GM19395 (cell line): ENCODE results near the gene PCSK4.
"Not testable (repeated sequence)": the region's sequence is repeated elsewhere in the genome, so short reads cannot be mapped to it uniquely, and the experiment has no call there.

ENCODE experiments used
- ATAC-seq: cut with Tn5 transposase; IDR thresholded peaks from one replicate; pipeline ENCODE4 v1.9.1; 2021; ENCODE audit warnings: mild to moderate bottlenecking, moderate library complexity; ENCODE audit not compliant: unreplicated experiment

PCSK4 gene

GRCh38 chr19:1441677-1442438 is 48.3 kb downstream of the PCSK4 start:
- no peak for ATAC-seq

- no peak for ATAC-seq
These were observed 49.1 kb downstream of the PCSK4 start for GRCh38 chr19:1441022-1441426.

GRCh38 chr19:1440418-1440801 is 49.7 kb downstream of the PCSK4 start:
- ATAC-seq = no peak

GRCh38 chr19:1439525-1440417 is 50.4 kb downstream of the PCSK4 start:
- ATAC-seq = not testable (repeated sequence)

- ATAC-seq = peak; percentile 6
These were observed 51.2 kb downstream of the PCSK4 start for GRCh38 chr19:1438933-1439354.

GRCh38 chr19:1438035-1438932 is 51.9 kb downstream of the PCSK4 start, which contains the start of gene RPS15:
RPS15 (plus strand) TSS chr19:1438396; CDS start chr19:1438426, 30 bp downstream.
- peak; percentile 73 for ATAC-seq

- ATAC-seq = no peak
These were observed 52.5 kb downstream of the PCSK4 start for GRCh38 chr19:1437609-1438008.

GRCh38 chr19:1435378-1435989 is 54.7 kb downstream of the PCSK4 start:
- no peak for ATAC-seq

GRCh38 chr19:1434577-1435060 is 55.5 kb downstream of the PCSK4 start:
- no peak for ATAC-seq

GRCh38 chr19:1434040-1434366 is 56.1 kb downstream of the PCSK4 start:
- ATAC-seq = no peak

- no peak for ATAC-seq
These were observed 56.8 kb downstream of the PCSK4 start for GRCh38 chr19:1433119-1434039.

GRCh38 chr19:1432507-1432887 is 57.7 kb downstream of the PCSK4 start:
- ATAC-seq = no peak

- ATAC-seq = no peak
These were observed 58.2 kb downstream of the PCSK4 start for GRCh38 chr19:1431759-1432506.
